Activated gamma-delta T cell treated with anti-CD3 and anti-CD28 coated beads, Interleukin-2, amount 50 U/mL, for 16 hours (primary cell): Measurements from ENCODE around the gene C15orf39.
"Not testable (repeated sequence)": the region's sequence is repeated elsewhere in the genome, so short reads cannot be mapped to it uniquely, and the experiment has no call there.

Source experiments
- DNase-seq: peaks from one replicate; pipeline ENCODE4 v3.0.0-alpha.2; 2020; ENCODE audit warnings: low read depth

C15orf39 gene

DNA sequence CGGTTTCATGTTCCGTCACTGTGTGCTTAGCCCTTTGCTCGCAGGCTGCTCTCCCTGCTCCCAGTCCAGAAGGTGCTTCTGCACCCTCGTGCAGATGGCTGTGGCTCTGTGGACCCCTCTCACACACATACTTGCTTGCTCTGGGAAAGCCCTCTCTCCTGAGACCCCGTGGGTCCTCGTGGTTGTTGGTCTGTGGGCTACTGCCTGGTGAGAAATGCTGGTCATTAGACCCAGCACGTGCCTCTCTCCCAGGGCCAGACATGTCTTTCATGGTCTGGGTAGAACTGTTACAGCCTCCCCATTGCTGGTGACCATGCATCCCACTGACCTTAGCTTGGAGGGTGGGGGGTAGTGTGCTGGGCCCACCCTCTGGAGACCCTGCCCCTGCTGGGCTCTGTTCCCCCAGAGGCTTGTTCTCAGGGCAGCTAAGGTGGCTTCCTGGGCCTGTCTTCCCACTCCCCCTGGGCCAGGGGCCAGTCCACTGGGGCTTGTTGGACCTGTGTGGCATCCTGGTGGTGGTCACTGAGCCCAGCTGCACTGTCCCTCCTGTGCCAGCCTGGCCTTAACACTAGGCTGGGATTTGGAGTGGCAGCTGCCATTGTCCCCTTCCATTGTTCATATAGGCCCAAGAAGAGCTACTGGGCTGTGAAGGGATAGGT lies 10.6 kb downstream of the C15orf39 start:
- no peak for DNase-seq

DNA sequence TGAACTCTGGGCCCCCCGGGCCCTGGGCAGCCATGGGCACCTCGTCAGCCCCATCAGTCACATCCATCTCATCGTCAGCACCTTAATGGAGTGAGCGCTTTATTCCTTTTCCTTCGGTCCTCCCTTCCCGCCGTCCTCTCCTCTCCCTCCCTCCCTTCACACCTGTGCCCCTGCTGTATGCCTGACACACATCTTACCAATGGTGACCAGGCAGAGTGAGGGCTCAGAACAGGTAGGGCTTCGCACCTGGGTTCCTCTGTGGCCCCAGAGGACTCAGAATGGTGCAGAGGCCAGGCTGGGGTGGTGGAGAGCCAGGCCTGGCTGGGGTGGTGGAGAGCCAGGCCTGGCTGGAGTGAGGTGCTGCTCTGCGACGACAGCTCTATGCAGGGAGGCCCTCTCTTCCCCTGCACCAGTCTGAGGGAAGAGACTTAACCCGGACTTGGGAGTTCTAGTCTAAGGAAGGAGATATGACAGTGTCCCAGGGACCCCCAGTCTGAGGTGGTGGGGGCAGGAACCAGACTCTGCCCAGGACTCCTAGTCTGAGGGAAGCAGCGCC lies 11.6 kb downstream of the C15orf39 start:
- no peak for DNase-seq

DNA sequence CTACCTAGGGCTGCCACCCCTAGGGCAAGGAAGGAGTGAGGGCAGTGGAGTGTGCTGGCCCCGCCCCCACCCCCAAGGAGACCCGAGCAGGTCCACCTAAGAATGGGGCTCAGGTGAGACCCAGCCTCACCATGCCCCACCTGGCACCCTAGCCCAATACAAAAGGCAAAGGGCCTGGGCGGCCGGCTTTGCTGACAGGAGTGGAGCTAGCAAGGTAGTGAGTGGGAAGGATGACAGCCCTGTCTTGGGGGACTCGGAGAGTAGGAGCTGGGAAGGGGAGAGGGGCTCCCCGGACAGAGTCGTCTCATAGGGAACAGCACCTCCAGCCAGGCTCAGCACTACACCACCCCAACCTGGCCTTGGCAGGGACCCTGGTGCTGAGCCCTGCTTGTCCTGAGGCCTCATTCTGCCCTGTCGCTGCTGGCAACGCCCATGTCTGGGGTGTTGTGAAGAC lies 12.1 kb downstream of the C15orf39 start:
- DNase-seq = no peak

DNA sequence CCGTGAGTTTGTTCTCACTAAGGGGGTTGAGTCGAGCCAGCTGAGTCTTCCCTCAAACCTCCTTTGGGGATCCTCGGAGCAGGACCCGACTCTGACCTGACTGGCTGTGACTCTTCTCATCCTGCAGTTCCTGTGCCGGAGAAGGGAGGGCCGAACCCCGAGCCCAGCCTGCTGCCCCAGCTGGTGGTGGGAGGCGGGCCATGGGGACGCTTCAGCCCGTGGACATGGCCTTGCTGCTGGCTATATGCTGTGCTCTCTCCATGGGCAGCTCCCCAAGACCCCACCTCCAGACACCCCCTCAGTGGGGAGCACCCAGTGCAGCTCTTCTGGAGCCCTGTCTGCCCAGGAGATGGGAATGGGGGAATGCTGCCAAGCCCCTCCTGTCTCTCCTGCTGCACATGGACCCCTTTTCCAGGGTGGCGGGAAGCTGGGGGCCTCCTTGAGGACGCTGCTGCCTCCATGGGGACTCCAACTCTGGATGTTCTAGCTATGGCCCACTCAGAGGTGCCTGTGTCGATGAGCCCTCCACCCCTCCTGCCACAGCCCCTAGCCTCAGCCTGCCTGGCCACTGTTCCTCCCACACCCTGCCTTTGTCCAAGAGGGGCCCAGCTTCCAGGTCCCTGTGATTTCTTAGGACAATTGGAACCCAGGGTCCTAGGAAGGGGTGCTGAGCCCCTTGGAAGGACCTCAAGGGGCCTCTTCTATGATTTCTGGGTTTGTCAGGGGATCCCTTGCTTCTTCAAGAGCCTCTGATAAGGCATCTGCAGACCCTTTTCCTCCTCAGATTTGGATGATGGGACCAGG lies 12.8 kb downstream of the C15orf39 start:
- no peak for DNase-seq

DNA sequence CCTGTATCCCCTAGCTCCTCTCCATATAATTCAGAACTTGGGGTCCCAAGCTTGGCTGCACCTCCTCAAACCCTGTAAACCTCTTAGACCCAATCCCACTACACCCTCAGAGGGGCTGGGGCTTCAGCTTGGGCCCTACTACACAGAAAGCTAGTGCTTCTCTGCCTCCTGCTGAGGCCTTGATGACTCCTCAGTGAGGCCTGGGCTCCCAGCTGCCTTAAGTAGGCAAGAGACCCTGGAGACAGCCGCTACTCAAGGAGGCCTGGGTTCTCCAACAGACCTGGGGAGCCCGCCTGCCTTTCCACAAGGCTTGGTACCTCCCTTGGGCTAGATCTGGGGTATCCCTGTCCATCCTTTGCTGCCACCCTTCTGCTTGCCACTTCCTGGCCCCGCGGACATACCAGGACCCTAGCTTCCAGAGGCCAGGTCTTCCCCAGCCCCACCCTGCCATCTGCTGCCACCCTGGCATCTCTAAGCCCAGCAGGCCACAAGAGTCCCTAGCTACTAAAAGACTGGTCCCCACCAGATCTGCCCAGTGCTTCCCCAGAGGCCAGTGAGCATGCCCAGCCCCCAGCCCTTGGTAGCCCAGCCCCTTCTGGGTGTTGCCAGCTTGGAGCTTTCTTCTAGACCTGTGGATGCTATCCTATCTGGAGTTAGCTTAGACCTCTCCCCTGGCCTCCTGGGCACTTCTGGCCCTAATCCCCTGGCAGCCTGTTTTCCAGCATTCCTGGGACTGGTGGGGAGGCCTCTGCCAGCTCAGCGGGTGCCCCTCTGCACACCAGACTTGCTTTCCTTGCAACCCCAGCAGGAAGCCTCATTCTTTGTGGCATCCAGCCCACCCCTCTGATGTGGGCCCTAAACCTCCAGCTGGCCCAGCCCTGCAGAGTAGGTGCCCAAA lies 13.7 kb downstream of the C15orf39 start:
- DNase-seq = no peak

DNA sequence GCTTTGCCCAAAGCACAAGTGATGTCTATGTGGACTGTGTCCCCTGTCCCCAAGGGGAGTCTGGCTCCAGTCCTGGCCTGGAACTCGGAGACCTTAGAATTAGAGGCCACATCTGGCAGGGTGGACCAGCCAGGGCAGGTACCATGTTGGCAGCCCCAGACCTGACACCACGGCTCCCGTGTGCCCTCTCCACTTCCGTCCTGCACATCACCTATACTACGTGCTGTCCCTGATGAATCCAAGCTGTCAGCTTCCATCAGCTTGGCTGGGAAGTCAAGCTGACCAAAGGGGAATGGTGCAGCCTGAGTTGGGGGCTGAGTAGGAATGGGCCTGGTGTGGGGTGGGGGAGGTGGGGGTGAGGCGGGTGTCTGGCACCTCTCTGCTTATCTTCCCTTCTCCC lies 15.3 kb downstream of the C15orf39 start:
- no peak for DNase-seq

DNA sequence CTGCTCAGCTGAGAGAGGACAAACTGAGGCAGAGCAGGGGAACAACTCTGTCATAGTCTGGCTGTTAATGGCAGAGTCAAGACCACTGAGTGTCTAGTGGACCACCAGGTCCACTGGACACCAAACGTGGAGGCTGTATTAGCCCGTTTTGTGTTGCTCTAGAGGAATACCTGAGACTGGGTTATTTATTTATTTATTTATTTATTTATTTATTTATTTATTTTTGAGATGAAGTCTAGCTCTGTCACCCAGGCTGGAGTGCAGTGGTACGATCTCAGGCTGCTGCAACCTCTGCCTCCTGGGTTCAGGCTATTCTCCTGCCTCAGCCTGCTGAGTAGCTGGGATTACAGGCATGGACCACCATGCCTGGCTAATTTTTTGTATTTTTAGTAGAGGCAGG lies 15.9 kb downstream of the C15orf39 start:
- DNase-seq = not testable (repeated sequence)

DNA sequence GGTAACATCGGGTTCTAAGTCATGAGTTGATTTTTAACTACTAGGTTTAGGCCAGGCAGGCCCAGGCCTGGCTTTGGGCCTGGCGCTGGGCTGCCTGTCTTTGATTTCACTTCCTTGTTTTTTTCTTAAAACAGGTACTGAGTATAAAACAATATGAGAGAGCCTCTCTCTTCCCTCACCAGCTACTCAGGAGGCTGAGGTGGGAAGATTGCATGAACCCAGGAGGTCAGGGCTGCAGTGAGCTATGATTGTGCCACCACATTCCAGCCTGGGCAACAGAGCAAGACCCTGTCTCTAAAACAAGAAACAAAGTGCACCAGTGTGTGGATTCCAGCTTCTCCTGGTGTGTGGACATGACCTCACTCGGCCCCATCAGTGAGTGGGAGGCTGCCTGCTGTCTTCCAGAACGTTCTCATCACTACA lies 17.8 kb downstream of the C15orf39 start:
- DNase-seq = not testable (repeated sequence)

DNA sequence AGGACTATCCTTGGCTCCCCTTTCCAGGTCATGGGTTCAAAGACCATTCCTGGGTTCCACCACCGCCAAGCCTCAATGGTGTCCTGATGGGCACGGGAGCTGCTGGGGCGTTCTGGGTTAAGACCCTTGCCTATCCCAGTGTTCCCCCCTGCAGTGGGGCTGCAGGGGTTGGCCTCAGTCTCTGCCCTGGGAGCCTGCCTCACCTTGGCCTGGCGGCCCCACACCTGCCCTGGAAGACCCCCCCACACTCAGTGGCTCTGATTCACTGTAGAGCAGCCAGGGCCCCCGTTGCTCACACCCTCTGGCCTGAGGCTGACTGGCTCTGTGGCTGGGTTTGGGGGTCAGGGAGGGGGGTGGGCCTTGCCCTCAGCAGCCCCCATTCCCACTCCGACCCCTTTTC lies 22.0 kb downstream of the C15orf39 start:
- DNase-seq = no peak

DNA sequence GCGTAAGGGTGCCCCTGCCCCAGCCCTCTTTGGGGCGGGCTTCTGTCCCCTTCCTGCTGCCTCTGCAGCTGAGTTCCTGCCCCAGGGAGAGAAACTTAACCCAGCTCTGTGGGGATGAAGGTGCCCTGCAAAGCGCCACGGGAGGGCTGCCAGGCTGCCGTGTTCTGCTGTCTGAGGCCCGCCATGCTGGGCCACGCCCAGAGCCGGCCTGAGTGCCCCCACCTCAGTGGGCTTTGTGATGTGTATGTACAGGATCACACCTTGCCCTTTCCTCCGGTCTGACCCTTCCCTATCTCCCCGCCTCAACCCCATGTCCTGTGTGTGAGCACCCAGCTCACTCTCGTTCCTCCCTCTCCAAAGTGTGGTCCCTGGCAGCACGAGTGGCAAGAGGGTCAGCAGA lies 22.6 kb downstream of the C15orf39 start:
- DNase-seq = no peak

DNA sequence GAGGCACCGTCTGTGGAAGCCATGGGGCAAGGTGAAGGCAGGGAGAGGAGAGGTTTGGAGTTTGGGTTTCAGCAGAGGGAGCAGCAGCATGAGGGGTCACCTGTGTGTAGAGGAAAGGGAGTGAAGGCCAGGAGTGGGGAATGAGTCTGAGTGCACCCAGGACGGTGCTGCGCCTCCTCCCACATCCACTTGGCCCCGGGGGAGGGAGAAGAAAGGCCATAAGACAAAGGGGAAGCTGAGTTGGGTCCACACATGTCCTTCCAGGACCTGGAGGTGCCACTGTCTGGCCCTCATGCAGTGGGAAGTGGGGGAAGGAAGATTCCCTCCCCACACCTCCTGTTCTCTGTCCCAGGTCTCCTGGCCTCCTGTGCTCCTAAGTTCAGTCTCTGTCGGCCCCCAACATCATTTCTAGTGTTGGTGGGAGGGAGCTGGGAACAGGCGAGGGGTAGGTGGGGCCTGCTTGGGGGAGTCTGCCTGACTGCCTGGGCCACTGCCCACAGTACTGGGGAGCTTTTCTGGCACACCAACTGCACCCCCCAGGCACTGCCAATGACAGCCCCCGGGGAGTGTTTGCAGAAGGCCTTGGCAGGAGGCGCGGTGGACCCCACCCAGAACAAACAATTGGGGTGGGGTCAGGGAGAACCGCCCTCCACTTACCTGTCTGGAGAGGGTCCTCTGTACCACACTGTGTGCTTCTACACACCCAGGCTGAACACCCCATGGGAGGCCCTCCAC lies 23.6 kb downstream of the C15orf39 start:
- not testable (repeated sequence) for DNase-seq

DNA sequence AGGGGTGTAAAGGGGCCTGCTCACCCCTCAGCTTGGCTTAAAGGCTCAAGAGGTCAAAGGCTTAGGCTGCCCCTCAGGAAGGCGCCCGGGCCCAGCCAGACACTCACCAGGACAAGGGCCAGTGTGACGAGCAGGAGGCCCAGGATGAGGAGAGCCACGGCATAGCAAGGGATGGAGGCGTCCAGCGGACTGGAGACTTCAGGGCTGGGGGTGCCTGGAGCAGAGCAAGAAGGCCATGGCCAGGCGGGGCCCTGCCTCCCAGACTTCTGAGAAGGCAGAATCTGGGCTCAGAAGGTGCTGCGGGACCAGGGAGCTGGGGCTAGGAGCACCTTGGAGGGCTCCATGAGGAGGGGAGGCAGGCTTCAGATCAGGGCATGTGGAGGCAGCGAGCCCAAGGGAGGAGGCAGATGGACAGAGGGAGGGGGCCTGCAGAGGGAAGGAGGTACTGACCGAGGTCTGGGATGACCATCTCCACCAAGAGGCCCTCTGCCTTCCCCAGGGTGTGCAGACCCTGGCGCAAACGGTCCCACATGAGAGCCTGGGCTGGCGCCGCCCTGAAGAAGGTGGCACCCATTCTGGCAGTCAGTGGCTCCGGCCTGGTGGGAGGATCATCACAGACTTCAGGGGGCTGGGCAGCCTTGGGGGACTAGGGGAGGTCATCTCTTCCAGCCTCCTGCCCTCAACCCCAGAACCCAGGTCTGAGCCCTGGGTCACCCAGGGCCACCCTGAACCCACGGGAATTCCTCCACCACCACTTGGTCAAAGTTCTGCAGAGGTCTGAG lies 24.5 kb downstream of the C15orf39 start:
- DNase-seq = no peak

DNA sequence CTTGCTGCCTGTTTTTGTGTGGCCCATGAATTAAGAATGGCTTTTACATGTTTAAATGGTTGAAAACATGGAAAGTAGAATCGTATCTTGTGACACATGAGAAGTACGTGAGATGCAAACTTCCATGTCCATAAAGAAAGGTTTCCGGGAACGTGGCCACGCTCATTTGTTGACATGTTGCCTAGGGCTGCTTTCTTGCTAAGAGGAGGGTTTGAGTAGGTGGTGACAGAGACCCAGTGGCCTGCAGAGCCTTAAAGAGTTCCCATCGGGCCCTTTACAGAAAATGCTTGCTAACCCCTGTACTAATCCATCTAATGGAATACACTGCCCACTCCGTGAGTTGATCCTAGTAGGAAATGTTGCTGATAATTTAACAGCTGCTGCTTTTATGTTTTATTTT lies 25.4 kb downstream of the C15orf39 start:
- DNase-seq = not testable (repeated sequence)

DNA sequence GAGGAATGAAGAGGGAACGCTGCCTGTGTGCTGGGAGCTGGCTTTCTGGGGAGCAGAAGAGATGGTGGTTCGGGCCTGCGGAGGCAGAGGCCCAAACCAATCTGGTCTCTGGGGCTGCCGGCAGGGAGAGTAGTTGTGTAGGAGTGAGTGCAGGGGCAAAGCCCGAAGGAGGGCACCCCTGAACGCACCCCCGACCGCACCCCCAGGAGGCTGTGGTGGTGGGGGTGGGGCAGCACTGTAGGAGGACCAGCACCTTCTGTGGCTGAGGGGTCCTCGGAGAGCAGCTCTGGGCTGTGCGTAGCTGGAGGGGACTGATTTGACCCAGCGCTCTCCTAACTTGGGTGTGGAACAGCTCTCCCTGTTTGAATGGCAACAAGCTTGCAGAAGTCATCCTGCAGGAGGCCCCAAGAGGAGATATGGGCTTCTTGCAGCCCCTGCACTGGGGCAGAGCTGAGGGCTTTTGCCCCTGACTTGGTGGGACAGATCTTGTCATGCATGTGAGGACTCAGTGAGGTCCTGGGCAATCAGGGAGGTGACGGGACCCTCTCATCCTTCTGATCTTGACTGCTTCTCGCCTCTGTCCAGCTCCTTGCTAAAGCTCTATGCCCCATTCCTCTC lies 26.1 kb downstream of the C15orf39 start:
- no peak for DNase-seq

DNA sequence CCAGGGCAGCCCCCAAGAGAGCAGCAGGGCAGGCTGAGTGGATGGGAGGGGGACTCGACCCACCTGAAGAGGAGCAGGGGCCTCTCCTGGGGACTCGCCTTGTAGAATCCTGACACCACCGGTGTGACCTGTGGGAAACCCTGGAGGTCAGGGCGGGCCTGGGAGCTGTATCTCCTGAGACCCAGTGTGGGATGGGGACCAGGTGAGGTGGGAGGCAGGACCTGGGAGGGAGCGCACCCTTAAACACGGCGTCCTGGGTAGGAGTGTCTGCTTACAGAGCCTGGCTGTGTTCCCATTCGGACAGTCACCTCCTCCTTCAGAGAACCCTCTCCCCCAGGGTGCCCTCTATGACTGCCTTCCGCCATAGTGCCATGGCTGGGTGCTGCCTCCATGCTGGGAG lies 27.1 kb downstream of the C15orf39 start:
- no peak for DNase-seq

DNA sequence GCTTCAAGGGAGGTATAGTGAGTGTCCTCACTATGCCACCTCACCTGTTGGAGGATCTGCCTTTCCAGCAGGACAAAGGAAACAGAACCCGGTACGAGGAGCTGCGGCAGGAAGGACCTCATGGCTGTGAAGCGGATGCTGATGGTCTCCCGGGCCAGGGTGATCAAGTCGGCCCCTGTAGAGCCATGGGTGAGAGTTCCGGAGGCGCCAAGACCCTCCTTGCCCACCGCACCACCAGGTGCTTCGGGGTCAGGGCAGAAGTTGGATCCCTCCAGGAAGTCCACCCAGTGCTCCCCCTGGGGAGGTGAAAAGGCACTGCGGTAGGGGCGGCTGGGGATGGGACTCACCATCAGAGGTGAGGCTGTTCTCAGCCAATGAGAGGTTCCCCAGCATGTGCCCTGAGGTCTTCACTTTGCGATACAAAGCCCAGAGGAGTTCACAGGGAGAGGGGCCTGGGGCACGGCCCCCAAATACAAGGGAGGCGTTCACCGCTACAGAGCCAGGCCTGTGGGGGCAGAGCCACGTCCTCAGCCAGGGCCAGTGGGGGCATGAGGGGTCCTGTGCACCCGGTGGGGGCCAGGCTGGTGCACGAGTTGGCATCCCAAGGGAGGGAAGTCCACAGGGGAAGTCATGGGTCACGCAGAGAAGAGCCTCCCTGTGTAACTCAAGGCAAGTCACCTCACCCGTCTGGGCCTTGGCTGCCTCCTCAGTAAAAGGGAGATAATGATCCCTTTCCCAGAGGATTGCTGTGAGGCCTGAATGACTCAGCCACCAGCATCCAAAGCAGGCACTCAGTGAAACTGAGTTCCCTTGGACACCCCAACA lies 27.7 kb downstream of the C15orf39 start:
- DNase-seq = no peak

DNA sequence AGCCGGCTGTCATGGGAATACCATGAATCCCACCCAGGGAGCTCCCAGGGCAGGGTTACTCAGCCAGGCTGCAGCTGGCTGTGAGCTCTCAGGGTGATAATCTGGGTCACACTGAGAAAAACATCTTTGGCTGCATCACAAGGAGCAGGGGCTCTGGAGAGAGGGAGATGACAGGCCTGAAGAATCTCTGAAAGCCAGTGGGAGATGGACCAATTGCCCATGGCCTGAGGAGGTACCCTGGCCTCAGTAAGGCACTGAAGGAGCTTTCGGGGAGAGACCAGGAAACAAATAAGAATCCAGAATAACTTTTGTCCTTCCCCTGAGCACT lies 28.3 kb downstream of the C15orf39 start:
- DNase-seq = no peak

DNA sequence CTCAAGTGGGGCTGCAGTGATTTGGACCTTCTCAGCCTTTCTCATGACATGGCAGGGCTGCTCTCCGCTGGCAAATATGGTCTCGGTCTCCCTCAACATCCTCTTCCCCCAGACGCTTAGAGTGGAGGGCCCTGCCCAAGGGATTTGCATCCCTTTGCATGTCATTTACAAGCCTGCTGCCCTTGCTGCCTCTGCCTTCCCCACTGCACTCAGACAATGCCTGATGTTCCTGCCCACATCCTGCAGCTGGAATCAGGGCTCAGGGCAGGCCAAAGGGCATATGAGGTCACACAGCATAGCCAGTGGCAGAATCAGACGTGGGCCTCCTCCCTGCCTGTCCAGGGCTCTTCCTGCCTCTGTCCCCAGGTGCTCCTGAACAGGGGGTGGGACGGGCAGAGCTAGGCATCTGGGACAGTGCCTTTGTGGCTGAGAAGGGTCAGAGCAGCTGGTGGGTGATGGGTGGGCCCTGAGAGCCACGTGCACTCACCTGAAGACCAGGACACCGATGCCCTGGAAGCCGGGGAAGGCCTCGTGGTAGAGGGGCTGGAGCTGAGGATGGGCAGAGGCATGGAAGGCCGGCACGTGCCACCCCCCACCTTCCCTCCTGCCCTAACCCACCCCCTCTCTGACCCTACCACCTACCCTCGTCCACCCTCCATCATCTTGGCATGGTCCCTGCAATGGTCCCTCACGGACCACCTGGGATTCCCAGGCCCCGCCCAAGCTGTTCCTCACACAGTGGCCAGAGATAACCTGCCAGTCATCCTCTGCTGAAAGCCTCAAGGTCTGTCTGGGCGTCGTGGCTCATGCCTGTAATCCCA lies 29.1 kb downstream of the C15orf39 start:
- DNase-seq = no peak

DNA sequence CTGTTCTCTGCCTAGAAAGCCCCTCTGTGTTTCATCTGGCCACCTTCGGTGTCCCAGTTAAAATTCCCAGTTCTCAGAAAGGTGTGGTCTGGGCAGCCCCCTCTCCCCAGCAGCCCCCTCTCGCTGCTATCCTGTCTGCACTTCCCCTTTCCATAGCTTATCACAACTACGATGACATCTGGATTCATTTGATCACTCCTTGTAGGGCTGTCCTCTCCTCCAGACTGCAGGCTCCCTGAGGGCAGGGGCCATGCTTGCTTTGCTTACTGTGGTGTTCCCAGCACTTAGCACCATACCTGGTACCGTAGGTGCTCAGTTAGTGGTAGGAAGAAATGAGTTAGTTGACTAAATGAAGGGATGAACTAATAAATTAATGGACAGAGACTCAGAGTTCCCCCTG lies 30.2 kb downstream of the C15orf39 start:
- no peak for DNase-seq
